SU-DHL-6 (cell line): ENCODE measurements around the gene PAFAH1B1.

ENCODE experiments used
- H2AFZ ChIP-seq: fragments of 200-600 bp; sonication (generic); 2 replicates; pipeline ENCODE4 v1.6.1; 2014; ENCODE audit warnings: low read depth, mild to moderate bottlenecking, moderate library complexity, mixed read lengths, antibody characterized with exemption, low read length; ENCODE audit not compliant: severe bottlenecking
- H3F3A ChIP-seq: fragments of 200-600 bp; shearing (Covaris generic); 2 replicates; pipeline ENCODE4 v1.6.0; 2016; ENCODE audit warnings: antibody characterized with exemption, mild to moderate bottlenecking; ENCODE audit not compliant: insufficient read depth
- H3K27ac ChIP-seq: fragments of 200-600 bp; sonication (generic); 2 replicates; pipeline ENCODE4 v1.5.1; 2016; ENCODE audit warnings: low read depth, mild to moderate bottlenecking, low read length, moderate library complexity, mixed read lengths
- H3K27me3 ChIP-seq: fragments of 200-600 bp; sonication (generic), shearing (Covaris generic); 2 replicates; pipeline ENCODE4 v1.6.0; 2014; ENCODE audit warnings: mild to moderate bottlenecking, low read length
- H3K36me3 ChIP-seq: fragments of 200-600 bp; sonication (generic); 2 replicates; pipeline ENCODE4 v1.6.1; 2014; ENCODE audit warnings: mild to moderate bottlenecking, low read length, mixed read lengths
- H3K4me2 ChIP-seq: fragments of 300-600, 200-600 bp; shearing (Covaris generic), sonication (generic); 2 replicates; pipeline ENCODE4 v1.6.0; 2014; ENCODE audit warnings: low read length, low read depth, mild to moderate bottlenecking; ENCODE audit not compliant: poor library complexity, severe bottlenecking
- H3K4me3 ChIP-seq: fragments of 200-600 bp; sonication (generic); 2 replicates; pipeline ENCODE4 v1.5.1; 2014; ENCODE audit warnings: antibody characterized with exemption, low read length, mild to moderate bottlenecking, mixed read lengths; ENCODE audit not compliant: insufficient read depth, poor library complexity, severe bottlenecking
- H3K79me2 ChIP-seq: fragments of 200-600 bp; sonication (generic); 2 replicates; pipeline ENCODE4 v1.6.1; 2014; ENCODE audit warnings: mild to moderate bottlenecking, low read length, moderate library complexity; ENCODE audit not compliant: insufficient read depth
- H3K9ac ChIP-seq: fragments of 200-600 bp; sonication (generic); 2 replicates; pipeline ENCODE4 v1.7.0; 2014; ENCODE audit warnings: mild to moderate bottlenecking, low read length
- H3K9me2 ChIP-seq: fragments of 200-600 bp; sonication (generic); replicated peaks from 2 replicates; pipeline ENCODE4 v1.6.1; 2014; ENCODE audit warnings: low read length; ENCODE audit not compliant: insufficient read depth
- H3K9me3 ChIP-seq: fragments of 200-600 bp; sonication (generic); 2 replicates; pipeline ENCODE4 v1.6.1; 2014; ENCODE audit warnings: low read length, mixed read lengths; ENCODE audit not compliant: insufficient read depth
- H4K20me1 ChIP-seq: fragments of 200-600 bp; sonication (generic); 2 replicates; pipeline ENCODE4 v1.6.1; 2014; ENCODE audit warnings: low read depth, mild to moderate bottlenecking, antibody characterized with exemption, low read length, moderate library complexity, mixed read lengths
- EZH2phosphoT487 ChIP-seq: fragments of 200-600 bp; sonication (generic), shearing (Covaris generic); conservative IDR thresholded peaks from 2 replicates; pipeline ENCODE4 v1.6.1; 2018; ENCODE audit warnings: mild to moderate bottlenecking, antibody characterized with exemption, low read length, moderate library complexity, mixed read lengths
- TF ChIP-seq, protein P1 (sequence below): fragments of 200-600 bp; sonication (generic); IDR thresholded peaks from one replicate; pipeline ENCODE4 v1.5.1; 2017; ENCODE audit warnings: antibody characterized with exemption, mild to moderate bottlenecking, low read length, moderate library complexity; ENCODE audit not compliant: insufficient read depth, poor library complexity, severe bottlenecking

The PAFAH1B1 gene

DNA sequence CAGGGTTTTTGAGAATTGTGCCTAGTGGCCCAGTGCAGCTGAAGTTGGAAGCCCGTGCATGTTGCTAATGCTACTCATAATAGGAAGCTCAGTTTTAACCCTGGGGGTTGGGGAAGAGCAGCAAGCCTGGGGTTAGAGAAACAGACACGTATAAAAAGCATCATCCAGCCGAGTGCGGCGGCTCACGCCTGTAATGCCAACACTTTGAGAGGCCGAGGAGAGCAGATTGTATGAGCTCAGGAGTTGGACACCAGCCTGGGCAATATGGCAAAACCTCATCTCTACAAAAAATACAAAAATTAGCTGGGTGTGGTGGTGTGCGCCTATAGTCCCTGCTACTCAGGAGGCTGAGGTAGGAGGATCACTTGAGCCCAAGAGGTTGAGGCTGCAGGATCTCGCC lies 120.4 kb downstream of the PAFAH1B1 start:
- Histone ChIP-seq H3K9me3 (no peaks in the 10 kb centered on the region), H3K4me2 (no peak overlapping the region), H4K20me1 (no peaks in the 10 kb centered on the region), H3K4me3 (no peak overlapping the region), H2AFZ (no peak overlapping the region), H3F3A (no peaks in the 10 kb centered on the region), H3K79me2 (peaks cover 28% of the 10 kb centered on the region), H3K36me3 (no peaks in the 10 kb centered on the region), H3K9ac (no peak overlapping the region), H3K9me2 (no peaks in the 10 kb centered on the region), H3K27me3 (no peaks in the 10 kb centered on the region), H3K27ac (no peak overlapping the region)
- TF ChIP-seq EZH2phosphoT487 = no peak
- TF ChIP-seq, protein P1, sequence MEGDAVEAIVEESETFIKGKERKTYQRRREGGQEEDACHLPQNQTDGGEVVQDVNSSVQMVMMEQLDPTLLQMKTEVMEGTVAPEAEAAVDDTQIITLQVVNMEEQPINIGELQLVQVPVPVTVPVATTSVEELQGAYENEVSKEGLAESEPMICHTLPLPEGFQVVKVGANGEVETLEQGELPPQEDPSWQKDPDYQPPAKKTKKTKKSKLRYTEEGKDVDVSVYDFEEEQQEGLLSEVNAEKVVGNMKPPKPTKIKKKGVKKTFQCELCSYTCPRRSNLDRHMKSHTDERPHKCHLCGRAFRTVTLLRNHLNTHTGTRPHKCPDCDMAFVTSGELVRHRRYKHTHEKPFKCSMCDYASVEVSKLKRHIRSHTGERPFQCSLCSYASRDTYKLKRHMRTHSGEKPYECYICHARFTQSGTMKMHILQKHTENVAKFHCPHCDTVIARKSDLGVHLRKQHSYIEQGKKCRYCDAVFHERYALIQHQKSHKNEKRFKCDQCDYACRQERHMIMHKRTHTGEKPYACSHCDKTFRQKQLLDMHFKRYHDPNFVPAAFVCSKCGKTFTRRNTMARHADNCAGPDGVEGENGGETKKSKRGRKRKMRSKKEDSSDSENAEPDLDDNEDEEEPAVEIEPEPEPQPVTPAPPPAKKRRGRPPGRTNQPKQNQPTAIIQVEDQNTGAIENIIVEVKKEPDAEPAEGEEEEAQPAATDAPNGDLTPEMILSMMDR = no peak

DNA sequence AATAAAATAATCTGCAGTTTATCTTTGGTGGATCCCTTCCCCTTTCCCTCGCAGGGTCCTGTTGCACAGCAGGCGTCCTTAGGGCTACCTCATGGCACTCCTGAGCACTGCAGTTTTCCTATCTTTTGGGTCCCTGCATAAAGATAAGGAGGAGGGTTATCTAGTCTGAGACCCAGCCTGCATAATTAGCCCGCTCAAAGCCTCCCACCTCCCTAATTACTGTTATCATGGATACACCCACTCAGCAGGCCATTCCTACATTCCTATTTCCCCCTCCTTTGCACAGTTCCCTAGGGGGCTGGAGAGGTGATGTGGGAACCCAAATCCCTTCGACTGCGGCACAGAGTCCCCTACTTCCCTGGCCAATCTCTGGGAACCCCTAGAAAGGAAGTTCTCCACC lies 123.2 kb downstream of the PAFAH1B1 start:
- H2AFZ ChIP-seq = no peak overlapping the region
- H3K4me3 ChIP-seq = no peak overlapping the region
- H4K20me1 ChIP-seq = no peaks in the 10 kb centered on the region
- no peaks in the 10 kb centered on the region for H3K27me3 ChIP-seq
- TF ChIP-seq EZH2phosphoT487 = no peak
- TF ChIP-seq, protein P1 = no peak
- peaks cover 5% of the 10 kb centered on the region; the same call in 1 of the 2 replicates for H3K79me2 ChIP-seq
- no peaks in the 10 kb centered on the region for H3F3A ChIP-seq
- no peaks in the 10 kb centered on the region for H3K36me3 ChIP-seq
- H3K9ac ChIP-seq = no peak overlapping the region
- H3K27ac ChIP-seq = no peak overlapping the region
- no peak overlapping the region for H3K4me2 ChIP-seq
- no peaks in the 10 kb centered on the region for H3K9me2 ChIP-seq
- H3K9me3 ChIP-seq = no peaks in the 10 kb centered on the region

DNA sequence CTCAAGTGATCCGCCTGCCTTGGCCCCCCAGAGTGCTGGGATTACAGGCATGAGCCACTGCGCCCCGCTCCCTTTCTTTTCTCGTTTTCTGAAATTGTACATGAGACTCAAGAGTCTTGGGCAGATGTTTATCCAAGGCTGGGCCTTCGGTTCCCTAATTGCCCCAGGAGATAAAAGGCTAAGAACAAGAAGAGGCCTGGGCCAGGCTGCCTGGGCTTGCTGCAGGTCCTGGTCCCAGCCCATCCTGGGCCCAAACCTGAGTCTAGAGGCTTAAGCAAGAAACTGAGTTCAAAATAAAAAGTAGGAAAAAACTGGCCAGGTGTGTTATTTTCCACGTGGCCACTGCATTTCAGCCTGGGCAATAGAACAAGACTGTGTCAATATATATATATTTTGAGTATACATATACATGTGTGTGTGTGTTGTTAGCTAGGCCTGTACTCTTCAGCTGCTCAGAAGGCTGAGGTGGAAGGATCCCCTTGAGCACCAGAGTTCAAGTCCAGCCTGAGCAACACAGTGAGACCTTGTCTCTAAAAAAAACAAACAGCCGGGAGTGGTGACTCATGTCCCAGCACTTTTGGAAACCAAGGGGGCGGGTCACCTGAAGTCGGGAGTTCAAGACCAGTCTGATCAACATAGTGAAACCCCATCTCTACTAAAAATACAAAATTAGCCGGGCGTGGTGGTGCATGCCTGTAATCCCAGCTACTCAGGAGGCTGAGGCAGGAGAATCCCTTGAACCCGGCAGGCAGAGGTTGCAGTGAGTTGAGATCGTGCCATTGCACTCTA lies 124.9 kb downstream of the PAFAH1B1 start:
- no peak overlapping the region for H3K9ac ChIP-seq

More for the DNA sequence above, 124.9 kb downstream of the PAFAH1B1 start:
- H3K27me3 ChIP-seq = no peaks in the 10 kb centered on the region
- no peaks in the 10 kb centered on the region for H3K79me2 ChIP-seq
- H3K9me3 ChIP-seq = no peaks in the 10 kb centered on the region
- H3K4me2 ChIP-seq = no peak overlapping the region
- H3K27ac ChIP-seq = no peak overlapping the region
- H3K4me3 ChIP-seq = no peak overlapping the region
- no peak overlapping the region for H2AFZ ChIP-seq
- TF ChIP-seq, protein P1 = no peak
- no peak for TF ChIP-seq EZH2phosphoT487
- no peaks in the 10 kb centered on the region for H3K36me3 ChIP-seq
- no peaks in the 10 kb centered on the region for H3F3A ChIP-seq
- H3K9me2 ChIP-seq = no peaks in the 10 kb centered on the region
- H4K20me1 ChIP-seq = no peaks in the 10 kb centered on the region
